Fibroblast of mammary gland (primary cell): ENCODE data around the gene DISC1.
A peak's percentile ranks its signal among the peaks of the same experiment; 100 is the strongest.
"Not testable (repeated sequence)": the region's sequence is repeated elsewhere in the genome, so short reads cannot be mapped to it uniquely, and the experiment has no call there.

ENCODE experiments used
- DNase-seq: peaks from one replicate; pipeline ENCODE4 v3.0.0-alpha.2; 2010; ENCODE audit warnings: low read depth
- H3K4me3 ChIP-seq: 2 replicates; pipeline ENCODE4 v1.5.1; 2011; ENCODE audit warnings: low read depth, mild to moderate bottlenecking, low read length, moderate library complexity; ENCODE audit not compliant: control insufficient read depth
- CTCF ChIP-seq: conservative IDR thresholded peaks from 2 replicates; pipeline ENCODE4 v1.5.1; 2011; ENCODE audit warnings: low read depth, low read length, inconsistent platforms; ENCODE audit not compliant: control insufficient read depth, insufficient read depth

The DISC1 gene

GRCh38 chr1:231724041-231724440, 97.5 kb downstream of the DISC1 start:
- DNase-seq, result no peak
- TF ChIP-seq CTCF, result no peak

GRCh38 chr1:231724876-231725647, 98.5 kb downstream of the DISC1 start:
- no peak overlapping the region for H3K4me3 ChIP-seq
- DNase-seq, result peak; percentile 71
- TF ChIP-seq CTCF, result peak; percentile 65

More at GRCh38 chr1:231724041-231724440, 97.5 kb downstream of the DISC1 start:
- H3K4me3 ChIP-seq, result no peak overlapping the region

GRCh38 chr1:231727171-231727570, 100.6 kb downstream of the DISC1 start:
- no peak overlapping the region for H3K4me3 ChIP-seq
- TF ChIP-seq CTCF, result no peak
- no peak for DNase-seq

- DNase-seq, H3K4me3 ChIP-seq: not testable (repeated sequence)
Measured at GRCh38 chr1:231728987-231729386, 102.4 kb downstream of the DISC1 start.

GRCh38 chr1:231729544-231729943, 103.0 kb downstream of the DISC1 start:
- no peak for TF ChIP-seq CTCF
- DNase-seq, result no peak
- no peak overlapping the region for H3K4me3 ChIP-seq

- TF ChIP-seq CTCF, result no peak
- H3K4me3 ChIP-seq, result no peak overlapping the region
- DNase-seq, result no peak
Measured at GRCh38 chr1:231731268-231731667, 104.7 kb downstream of the DISC1 start.

- H3K4me3 ChIP-seq, result no peak overlapping the region
- no peak for DNase-seq
- TF ChIP-seq CTCF, result no peak
Measured at GRCh38 chr1:231733063-231733462, 106.5 kb downstream of the DISC1 start.
